Fibroblast of upper back skin (primary cell): ENCODE results near the gene CYP2U1.
"Not testable (repeated sequence)": the region's sequence is repeated elsewhere in the genome, so short reads cannot be mapped to it uniquely, and the experiment has no call there.

Experiments used
- DNase-seq: peaks from one replicate; pipeline ENCODE4 v3.0.0-alpha.2; 2013

Gene CYP2U1

DNA sequence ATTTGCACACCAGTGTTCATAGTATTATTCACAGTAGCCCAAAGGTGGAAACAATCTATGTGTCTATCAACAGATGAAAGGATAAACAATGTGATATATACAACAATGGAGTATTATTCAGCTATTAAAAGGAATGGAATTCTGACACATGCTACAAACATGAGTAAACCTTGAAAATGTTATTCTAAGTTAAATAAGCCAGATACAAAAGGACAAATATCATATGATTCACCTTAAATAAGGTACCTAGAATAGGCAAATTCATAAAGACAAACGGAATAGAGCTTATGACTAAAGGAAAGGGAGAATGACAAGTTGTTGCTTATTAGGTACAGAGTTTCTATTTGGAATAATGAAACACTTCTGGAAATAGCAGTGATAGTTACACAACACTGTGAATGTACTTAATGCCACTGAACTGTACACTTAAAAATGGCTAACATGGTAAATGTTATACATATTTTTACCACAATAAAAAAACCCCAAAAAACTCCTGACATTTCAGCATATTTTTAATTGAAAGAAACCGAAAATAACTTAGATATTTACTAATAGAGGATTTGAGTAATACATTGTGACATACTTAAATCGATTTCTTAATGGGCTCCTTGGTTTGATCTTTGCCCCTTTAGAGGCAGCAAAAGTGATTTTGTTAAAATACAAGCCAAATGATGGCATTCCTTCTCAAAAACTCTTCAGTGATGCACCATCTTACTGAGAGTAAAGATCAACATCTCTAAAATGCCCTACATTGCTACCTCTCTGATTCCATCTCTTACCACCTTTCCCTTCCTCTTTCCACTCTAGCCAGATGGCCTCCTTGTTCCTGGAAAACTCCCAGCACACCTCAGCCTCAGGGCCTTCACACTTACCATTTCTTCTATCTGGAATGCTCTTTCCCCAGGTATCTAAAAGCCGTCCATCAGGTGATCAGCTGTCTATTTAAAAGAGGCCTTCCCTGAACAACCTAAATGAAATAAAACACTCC, 8.6 kb upstream of the CYP2U1 start:
- no peak for DNase-seq

DNA sequence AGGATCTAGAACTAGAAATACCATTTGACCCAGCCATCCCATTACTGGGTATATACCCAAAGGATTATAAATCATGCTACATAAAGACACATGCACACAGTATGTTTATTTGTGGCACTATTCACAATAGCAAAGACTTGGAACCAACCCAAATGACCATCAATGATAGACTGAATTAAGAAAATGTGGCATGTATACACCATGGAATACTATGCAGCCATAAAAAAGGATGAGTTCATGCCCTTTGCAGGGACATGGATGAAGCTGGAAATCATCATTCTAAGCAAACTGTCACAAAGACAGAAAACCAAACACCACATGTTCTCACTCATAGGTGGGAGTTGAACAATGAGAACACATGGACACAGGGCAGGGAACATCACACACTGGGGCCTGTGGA, 5.6 kb upstream of the CYP2U1 start:
- not testable (repeated sequence) for DNase-seq

DNA sequence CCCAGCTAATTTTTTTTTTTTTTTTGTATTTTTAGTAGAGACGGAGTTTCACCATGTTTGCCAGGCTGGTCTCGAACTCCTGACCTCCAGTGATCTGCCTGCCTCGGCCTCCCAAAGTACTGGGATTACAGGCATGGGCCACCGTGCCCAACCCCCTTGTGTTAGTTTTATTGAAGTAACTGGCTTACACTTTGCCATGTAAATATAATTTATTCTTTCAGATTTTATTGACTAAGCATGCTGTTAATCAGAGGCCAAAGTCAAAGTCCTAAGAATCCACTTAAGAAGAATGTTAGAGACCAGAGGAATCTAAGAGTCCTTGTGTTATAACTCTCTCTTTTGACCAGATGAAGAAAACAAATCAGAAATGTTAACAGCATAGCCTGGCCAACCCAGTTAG, 4.5 kb upstream of the CYP2U1 start:
- not testable (repeated sequence) for DNase-seq

DNA sequence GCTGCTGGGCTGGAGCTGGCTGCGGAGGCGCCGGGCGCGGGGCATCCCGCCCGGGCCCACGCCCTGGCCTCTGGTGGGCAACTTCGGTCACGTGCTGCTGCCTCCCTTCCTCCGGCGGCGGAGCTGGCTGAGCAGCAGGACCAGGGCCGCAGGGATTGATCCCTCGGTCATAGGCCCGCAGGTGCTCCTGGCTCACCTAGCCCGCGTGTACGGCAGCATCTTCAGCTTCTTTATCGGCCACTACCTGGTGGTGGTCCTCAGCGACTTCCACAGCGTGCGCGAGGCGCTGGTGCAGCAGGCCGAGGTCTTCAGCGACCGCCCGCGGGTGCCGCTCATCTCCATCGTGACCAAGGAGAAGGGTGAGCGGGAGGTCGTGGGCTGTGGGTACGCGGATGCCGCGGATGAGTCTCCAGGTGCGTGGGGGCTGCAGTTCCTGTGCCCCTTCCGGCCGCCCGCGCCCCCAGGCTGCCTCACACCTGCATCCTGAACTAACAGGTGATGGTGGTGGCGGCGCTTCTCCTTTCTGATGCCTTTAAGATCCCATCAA, 499 bp downstream of the CYP2U1 start:
- no peak for DNase-seq

DNA sequence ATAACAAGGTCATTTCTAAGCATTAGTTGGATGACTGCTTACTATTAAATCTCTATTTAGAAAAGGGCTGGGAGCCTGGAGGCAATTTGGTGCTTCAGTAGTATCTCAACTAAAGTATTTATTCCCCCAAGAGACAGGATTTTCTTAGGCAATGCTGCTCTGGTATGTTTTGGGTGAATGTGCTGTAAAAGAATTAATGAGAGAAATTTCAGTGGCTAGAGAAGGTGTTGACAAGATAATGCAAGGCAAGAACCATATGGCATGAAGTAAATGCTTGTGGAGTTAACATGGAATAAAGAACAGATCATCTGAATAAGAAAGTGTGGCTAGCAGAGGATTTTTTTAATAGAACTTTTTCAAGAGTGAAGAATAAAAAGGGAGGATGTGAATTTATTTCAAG, 3.9 kb downstream of the CYP2U1 start:
- DNase-seq, result no peak

DNA sequence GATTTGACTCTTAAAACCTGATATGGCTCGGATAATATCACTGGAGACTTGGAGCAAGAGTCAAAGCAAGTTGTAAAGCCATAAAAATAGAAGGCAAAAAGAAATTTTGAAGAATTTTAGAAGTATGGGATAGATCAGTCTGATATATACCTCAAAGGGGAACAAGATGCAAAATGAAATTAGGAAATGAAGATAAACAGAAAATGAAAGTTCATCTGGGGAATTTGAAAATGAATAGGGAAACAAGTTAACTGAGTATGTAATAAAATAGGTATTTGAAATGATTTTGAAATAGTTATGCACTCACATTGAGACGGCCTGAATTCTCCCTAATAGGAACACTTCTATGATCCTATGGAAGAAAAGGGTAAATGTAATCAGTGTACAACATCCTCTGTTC, 5.7 kb downstream of the CYP2U1 start:
- DNase-seq, result no peak

DNA sequence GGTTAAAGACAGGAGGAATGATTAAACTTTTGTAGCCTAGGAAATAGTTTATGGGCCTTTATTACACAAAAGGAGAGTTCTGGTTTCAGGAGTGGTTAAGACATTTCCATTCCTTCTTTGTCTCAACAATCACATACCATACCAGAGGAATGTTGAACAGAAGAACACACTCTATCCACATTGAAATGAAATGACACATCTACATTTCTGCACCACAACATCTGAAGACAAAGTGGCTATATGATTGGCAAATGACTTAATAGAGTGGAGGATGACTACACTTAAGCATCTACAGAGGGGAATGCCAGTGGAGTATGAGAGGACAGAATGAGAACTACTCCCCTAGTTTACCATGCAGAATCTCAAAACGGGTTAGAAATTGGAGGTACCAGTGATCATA, 8.0 kb downstream of the CYP2U1 start:
- DNase-seq, result peak; percentile 65

DNA sequence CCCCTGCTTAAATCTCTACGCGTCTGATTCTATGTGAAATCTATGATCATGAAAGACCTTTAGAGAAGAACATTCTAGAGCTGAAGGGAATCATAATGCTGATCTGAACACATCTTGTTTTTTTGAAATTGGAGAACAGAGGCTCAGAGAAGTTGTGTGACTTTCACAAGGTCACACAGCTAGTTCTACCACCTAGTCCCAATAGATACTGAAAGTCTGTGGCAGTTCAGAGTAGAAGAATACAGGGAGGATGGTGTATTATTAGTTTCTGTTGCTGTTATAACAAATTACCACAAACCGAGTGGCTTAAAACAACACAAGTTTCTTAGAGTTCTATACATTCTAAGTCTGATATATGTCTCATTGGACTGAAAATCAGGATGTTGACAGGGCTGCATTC, 14.5 kb downstream of the CYP2U1 start:
- DNase-seq, result no peak

DNA sequence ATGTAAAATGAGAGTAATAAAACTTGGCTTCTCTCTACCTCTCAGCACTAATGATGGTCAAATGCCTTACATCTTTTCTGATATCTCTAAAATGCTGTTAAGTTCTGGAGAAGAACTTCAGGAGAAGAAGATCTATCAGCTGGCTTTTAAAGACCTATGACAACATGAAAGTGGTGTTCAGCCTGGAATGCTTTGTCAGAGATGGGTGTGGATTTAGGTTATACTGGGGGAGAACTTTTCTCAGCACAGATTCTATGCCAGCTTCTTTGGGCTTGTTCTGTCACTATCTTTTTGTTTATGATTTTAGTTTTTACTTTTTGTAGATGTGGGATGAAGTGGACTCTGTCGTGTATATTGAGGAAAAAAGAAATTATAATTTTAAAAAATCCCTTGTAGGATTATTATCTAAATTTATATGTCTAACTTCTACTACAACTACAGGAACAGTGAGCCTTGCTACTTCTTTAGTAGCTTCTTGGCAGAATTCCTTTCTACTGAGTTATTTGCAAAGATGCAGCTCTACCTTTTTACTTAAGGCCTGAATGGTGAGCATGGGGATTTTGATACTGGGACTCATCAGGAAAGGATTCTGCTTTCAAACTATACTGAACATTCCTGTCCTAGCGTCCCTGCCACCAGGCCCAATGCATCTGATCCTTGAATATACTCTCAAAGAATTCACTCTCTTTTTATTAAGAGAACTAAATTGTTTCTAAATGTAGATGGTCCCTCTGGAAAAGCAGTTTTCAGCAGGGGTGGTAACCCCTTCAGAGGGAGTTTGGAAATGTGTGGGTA, 19.6 kb downstream of the CYP2U1 start:
- DNase-seq, result peak; percentile 22

DNA sequence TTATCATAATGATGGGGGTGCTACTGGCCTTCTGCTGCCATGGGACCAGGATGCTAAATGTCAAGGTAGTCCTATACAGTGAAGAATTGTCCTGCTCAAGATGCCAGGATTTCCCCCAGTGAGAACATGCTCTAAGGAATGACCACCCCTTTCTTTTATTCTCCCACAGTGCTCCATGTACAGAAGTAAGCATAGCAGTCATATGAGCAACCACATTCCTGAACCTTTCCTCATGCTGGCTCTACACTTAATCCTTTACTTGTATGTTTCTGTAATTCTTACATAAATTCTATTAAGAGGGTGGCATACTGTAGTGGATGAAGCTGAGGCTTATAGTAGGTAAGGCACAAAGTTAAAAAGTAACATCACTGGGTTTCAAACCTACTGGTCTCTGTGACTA, 20.2 kb downstream of the CYP2U1 start:
- peak; percentile 86 for DNase-seq

DNA sequence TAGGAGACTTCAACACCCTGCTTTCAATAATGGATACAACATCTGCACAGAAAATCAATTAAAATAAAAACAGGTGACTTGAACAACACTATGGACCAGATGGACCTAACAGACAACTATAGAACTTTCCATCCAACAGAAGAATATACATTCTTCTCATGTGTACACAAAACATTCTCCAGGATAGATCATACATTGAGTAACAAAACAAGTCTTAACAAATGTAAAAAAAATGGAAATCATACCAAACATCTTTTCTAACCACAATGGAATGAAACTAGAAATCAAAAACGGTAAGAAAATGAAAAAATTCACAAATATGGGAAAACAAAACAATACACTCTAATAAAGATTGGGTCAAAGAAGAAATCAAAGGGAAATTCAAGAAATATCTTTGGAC, 24.7 kb downstream of the CYP2U1 start:
- DNase-seq, result no peak

DNA sequence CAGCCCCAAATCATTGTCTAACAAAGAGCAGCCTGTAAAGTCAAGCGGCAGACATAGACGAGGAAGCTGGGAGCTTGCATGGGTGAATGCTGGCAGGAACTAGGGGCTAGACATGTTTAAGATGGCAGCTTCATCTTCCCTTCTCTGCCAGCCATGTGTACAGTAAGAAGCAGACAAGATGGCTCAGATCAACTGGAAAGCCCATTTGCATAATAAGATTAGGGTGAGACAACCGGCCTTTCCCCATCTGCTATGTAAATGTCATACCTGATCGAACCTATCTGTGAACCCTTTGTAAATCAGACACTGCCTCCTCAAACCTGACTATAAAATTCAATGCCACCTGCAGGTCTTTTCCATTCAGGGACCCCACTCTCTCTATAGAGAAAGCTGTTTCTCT, 35.6 kb downstream of the CYP2U1 start:
- DNase-seq, result no peak

DNA sequence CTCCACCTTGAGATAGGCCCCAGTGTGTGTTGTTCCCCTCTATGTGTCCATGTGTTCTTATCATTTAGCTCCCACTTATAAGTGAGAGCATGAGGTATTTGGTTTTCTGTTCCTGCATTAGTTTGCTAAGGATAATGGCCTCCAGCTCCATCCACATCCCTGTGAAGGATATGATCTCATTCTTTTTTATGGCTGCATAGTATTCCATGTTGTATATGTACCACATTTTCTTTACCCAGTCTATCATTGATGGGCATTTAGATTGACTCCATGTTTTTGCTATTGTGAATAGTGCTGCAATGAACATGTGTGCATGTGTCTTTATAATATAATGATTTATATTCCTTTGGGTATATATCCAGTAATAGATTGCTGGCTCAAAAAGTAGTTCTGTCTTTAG, 36.2 kb downstream of the CYP2U1 start:
- not testable (repeated sequence) for DNase-seq

DNA sequence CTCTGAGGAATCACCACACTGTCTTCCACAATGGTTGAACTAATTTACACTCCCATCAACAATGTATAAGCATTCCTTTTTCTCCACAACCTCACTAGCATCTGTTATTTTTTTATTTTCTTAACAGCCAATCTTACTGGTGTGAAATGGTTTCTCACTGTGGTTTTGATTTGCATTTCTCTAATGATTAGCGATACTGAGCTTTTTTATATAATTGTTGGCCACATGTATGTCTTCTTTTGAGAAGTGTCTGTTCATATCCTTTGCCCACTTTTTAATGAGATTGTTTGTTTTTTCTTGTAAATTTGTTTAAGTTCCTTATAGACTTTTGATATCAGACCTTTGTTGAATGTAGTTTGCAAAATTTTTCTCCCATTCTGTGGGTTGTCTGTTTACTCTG, 36.6 kb downstream of the CYP2U1 start:
- DNase-seq, result not testable (repeated sequence)

DNA sequence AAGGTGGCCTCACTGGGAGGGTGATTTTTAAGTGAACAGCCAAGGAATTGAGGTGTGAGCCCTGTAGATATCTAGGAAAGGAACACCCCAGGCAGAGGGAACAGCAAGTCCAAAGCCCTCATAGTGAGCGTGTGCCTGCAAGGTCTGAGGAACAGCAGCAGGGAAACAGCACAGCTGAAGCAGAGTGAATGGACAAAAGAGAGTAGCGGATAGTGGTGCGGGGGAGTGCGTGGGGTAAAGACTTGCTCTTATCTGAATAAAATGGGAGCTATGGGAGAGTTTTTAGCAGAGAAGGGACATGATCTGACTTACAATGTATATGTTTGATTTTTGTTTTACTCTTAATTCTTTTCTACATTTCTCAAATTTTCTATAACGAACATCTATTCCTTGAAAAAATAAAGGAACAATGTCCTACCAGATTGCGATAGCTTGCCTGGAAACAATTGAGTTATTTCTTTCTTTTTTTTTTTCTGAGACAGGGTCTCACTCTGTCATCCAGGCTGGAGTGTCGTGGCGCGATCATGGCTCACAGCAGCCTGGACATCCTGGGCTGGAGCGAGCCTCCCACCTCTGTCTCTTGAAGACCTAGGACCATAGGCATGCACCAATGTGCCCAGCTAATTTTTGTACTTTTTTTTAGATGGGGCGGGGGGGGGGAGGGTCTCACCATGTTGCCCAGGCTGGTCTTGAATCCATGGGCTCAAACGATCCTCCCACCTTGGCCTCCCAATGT, 38.9 kb downstream of the CYP2U1 start:
- DNase-seq, result no peak

DNA sequence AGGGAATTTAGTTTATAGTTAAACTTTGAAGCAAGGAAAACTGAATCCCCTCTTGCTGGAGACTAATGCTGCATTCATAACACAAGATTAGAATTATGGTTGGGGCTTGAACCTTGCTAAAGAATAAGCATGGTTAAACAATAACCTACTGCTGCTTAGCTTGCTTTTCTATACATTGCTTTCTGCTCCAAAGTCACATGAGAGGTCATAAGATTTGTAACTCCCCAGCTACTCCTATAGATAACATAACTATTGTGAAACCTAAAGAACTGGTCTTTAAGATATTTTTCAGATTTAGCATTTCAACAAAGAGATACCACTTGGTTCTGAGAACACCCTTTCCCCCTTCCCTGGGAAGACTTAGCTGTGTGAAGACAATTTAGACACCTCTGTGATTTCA, 41.3 kb downstream of the CYP2U1 start:
- DNase-seq, result no peak

DNA sequence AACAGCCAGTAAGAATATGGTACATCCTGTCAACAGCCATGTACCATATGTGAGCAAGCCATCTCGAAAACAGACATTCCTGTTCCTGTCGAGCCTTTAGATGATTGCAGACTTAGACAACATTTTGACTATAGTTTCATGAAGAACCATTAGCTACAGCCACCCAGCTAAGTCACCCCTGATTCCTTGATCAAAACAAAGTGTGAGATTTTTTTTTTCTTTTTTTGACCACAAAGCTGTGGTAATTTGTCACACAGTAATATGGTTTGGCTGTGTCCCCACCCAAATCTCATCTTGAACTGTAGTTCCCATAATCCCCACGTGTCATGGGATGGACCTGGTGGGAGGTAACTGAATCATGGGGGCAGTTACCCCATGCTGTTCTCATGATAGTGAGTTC, 43.2 kb downstream of the CYP2U1 start:
- no peak for DNase-seq

DNA sequence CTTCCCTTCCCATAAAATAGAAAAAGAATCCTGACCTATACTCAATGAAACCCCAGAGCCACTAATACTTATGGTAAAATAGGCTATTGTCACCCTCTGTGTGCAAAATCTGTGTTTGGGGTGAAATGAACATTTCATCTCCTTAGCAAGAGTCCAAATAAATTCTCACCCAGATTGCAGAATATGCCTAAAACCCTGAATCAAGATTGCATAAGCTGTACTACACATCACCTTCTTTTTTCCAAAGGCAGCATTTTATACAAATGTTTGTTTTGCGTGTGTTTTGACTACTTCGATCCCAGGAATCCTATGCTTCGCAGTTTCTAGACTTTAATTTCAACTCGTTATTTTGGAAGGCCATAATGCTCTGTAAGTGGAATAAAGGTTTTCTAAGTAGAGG, 46.1 kb downstream of the CYP2U1 start:
- DNase-seq, result no peak

DNA sequence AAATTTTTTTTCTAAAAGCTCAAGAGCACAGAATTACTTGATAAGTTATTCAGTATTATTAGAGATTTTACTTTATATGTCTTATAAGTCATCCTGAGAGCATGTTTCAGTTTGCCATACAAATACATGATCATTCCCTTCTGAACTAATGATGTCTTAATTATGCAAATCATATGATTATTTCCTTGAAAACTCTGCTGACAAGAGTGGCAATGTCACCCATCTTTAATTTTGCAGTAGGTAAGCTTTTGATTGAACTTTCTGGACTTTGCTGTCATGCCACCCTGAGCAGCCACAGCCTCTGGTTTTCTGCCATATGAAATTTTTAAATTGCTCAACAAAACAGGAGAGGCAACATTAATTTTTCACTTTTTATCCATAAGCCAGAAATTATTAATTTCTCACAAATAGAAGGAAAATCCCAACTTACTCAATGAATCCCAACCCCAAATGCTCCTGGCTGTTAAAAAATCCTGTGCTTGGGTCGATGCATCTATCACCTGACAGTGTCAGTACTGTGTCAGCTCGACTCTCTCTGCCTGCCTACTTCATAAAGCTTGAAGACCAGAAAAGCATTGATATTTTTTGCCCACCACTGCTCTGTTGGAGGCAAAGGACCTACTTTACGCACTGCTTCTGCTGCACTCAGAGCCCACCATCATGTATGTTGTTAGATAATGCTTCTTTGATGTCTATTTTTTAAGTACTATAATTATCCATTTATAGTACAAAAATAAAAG, 46.8 kb downstream of the CYP2U1 start:
- no peak for DNase-seq

DNA sequence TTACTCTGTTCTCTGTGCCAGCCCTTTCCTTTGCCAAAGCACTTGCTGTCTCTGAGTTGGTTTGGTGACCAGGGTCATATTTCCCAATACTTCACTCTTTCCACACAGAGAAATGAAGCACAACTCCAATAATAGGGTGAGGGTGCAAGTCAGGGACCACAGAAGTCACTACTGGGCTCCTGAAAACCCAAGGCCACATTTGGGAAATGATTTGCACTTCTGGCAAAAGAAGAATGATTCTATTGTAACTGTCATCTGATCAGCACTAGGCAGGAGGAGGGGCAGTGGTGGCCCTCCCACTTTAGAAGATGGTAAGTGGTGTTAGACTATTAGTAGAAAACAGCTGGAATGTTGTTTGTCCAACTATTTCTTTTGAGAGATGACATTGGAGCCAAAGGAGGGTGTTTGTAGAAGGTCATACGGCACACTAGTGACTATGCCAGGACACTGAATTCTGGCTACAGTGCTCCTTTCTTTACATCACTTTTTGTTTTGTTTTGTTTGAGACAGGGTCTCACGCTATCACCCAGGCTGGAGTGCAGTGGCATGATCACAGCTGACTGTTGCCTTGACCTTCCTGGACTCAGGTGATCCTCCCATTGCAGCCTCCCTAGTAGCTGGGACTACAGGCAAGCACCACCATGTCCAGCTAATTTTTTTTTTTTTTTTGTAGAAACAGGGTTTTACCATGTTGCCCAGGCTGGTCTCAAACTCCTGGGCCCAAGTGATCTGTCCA, 47.5 kb downstream of the CYP2U1 start:
- no peak for DNase-seq
